ENCODE measurements around the gene DPYSL4. TPM values are rescaled to one million over a fixed set of nuclear protein-coding genes. Genes with fewer than 3 reads are reported as not detected.

Gene DPYSL4
- total RNA-seq, 1 experiment from 2014 or later = not detected

GRCh38 chr10:132242103-132242840, 55.5 kb downstream of the DPYSL4 start:
- H3K36me3 ChIP-seq (ENCODE audit: insufficient read depth, low read length) = no peaks in the 10 kb centered on the region
- H3K27ac ChIP-seq (ENCODE audit: low read length) = no peak overlapping the region
- H3K9ac ChIP-seq (ENCODE audit: low read length) = no peak overlapping the region
- no peaks in the 10 kb centered on the region for H3K79me2 ChIP-seq (ENCODE audit: low read length)
- H3K27me3 ChIP-seq (ENCODE audit: low read length) = no peaks in the 10 kb centered on the region
- H3K4me3 ChIP-seq (ENCODE audit: low read length) = no peak overlapping the region
- H3K4me1 ChIP-seq (ENCODE audit: low read length) = no peaks in the 10 kb centered on the region
- no peak overlapping the region for H2AFZ ChIP-seq (ENCODE audit: low read length)
- DNase-seq = no peak
- no peaks in the 10 kb centered on the region for H4K20me1 ChIP-seq (ENCODE audit: insufficient read depth, low read depth, low read length)
- H3K9me3 ChIP-seq (ENCODE audit: low read length) = no peaks in the 10 kb centered on the region
- H3K9me2 ChIP-seq (replicated peaks; ENCODE audit: insufficient read depth, low read length) = no peaks in the 10 kb centered on the region
- no peak overlapping the region for H3K4me2 ChIP-seq (ENCODE audit: low read depth, low read length, poor library complexity, severe bottlenecking)

- Histone ChIP-seq H3K27ac (ENCODE audit: low read length) (no peak overlapping the region), H3K27me3 (ENCODE audit: low read length) (no peaks in the 10 kb centered on the region), H3K9me3 (ENCODE audit: low read length) (no peaks in the 10 kb centered on the region), H3K4me1 (ENCODE audit: low read length) (no peaks in the 10 kb centered on the region), H2AFZ (ENCODE audit: low read length) (no peak overlapping the region), H4K20me1 (ENCODE audit: insufficient read depth, low read depth, low read length) (no peaks in the 10 kb centered on the region), H3K4me3 (ENCODE audit: low read length) (no peak overlapping the region), H3K36me3 (ENCODE audit: insufficient read depth, low read length) (no peaks in the 10 kb centered on the region), H3K4me2 (ENCODE audit: low read depth, low read length, poor library complexity, severe bottlenecking) (no peak overlapping the region), H3K79me2 (ENCODE audit: low read length) (no peaks in the 10 kb centered on the region), H3K9me2 (replicated peaks; ENCODE audit: insufficient read depth, low read length) (no peaks in the 10 kb centered on the region), H3K9ac (ENCODE audit: low read length) (no peak overlapping the region)
- DNase-seq = no peak
Measured at GRCh38 chr10:132243141-132243540, 56.4 kb downstream of the DPYSL4 start.

- H3K27ac ChIP-seq (ENCODE audit: low read length) = no peak overlapping the region
- H3K79me2 ChIP-seq (ENCODE audit: low read length) = no peaks in the 10 kb centered on the region
- H3K9ac ChIP-seq (ENCODE audit: low read length) = no peak overlapping the region
- H2AFZ ChIP-seq (ENCODE audit: low read length) = no peak overlapping the region
- H3K4me2 ChIP-seq (ENCODE audit: low read depth, low read length, poor library complexity, severe bottlenecking) = no peak overlapping the region
- no peaks in the 10 kb centered on the region for H3K36me3 ChIP-seq (ENCODE audit: insufficient read depth, low read length)
- H3K9me2 ChIP-seq (replicated peaks; ENCODE audit: insufficient read depth, low read length) = no peaks in the 10 kb centered on the region
- H4K20me1 ChIP-seq (ENCODE audit: insufficient read depth, low read depth, low read length) = no peaks in the 10 kb centered on the region
- no peaks in the 10 kb centered on the region for H3K9me3 ChIP-seq (ENCODE audit: low read length)
- peaks cover 1% of the 10 kb centered on the region for H3K4me1 ChIP-seq (ENCODE audit: low read length)
- no peak overlapping the region for H3K4me3 ChIP-seq (ENCODE audit: low read length)
- H3K27me3 ChIP-seq (ENCODE audit: low read length) = no peaks in the 10 kb centered on the region
- no peak for DNase-seq
Measured at GRCh38 chr10:132243626-132244025, 56.9 kb downstream of the DPYSL4 start.

GRCh38 chr10:132245056-132245455, 58.3 kb downstream of the DPYSL4 start:
- Histone ChIP-seq H3K9me2 (replicated peaks; ENCODE audit: insufficient read depth, low read length) (no peaks in the 10 kb centered on the region), H3K4me1 (ENCODE audit: low read length) (peaks cover 3% of the 10 kb centered on the region), H3K79me2 (ENCODE audit: low read length) (no peaks in the 10 kb centered on the region), H3K4me2 (ENCODE audit: low read depth, low read length, poor library complexity, severe bottlenecking) (no peak overlapping the region), H4K20me1 (ENCODE audit: insufficient read depth, low read depth, low read length) (no peaks in the 10 kb centered on the region), H3K4me3 (ENCODE audit: low read length) (no peak overlapping the region), H2AFZ (ENCODE audit: low read length) (no peak overlapping the region), H3K9ac (ENCODE audit: low read length) (no peak overlapping the region), H3K27me3 (ENCODE audit: low read length) (no peaks in the 10 kb centered on the region), H3K36me3 (ENCODE audit: insufficient read depth, low read length) (no peaks in the 10 kb centered on the region), H3K27ac (ENCODE audit: low read length) (no peak overlapping the region), H3K9me3 (ENCODE audit: low read length) (no peaks in the 10 kb centered on the region)
- no peak for DNase-seq

- Histone ChIP-seq H3K27ac (ENCODE audit: low read length) (no peak overlapping the region), H4K20me1 (ENCODE audit: insufficient read depth, low read depth, low read length) (no peaks in the 10 kb centered on the region), H3K4me3 (ENCODE audit: low read length) (no peak overlapping the region), H3K27me3 (ENCODE audit: low read length) (no peaks in the 10 kb centered on the region), H3K36me3 (ENCODE audit: insufficient read depth, low read length) (no peaks in the 10 kb centered on the region), H3K4me1 (ENCODE audit: low read length) (peaks cover 3% of the 10 kb centered on the region), H3K9me2 (replicated peaks; ENCODE audit: insufficient read depth, low read length) (no peaks in the 10 kb centered on the region), H3K9ac (ENCODE audit: low read length) (no peak overlapping the region), H3K4me2 (ENCODE audit: low read depth, low read length, poor library complexity, severe bottlenecking) (no peak overlapping the region), H2AFZ (ENCODE audit: low read length) (no peak overlapping the region), H3K79me2 (ENCODE audit: low read length) (no peaks in the 10 kb centered on the region), H3K9me3 (ENCODE audit: low read length) (no peaks in the 10 kb centered on the region)
- DNase-seq = no peak
Measured at GRCh38 chr10:132246296-132246695, 59.5 kb downstream of the DPYSL4 start.

- peaks cover 3% of the 10 kb centered on the region for H3K4me1 ChIP-seq (ENCODE audit: low read length)
- H3K79me2 ChIP-seq (ENCODE audit: low read length) = no peaks in the 10 kb centered on the region
- no peak for DNase-seq
- H3K9ac ChIP-seq (ENCODE audit: low read length) = no peak overlapping the region
- H3K9me2 ChIP-seq (replicated peaks; ENCODE audit: insufficient read depth, low read length) = no peaks in the 10 kb centered on the region
- H3K9me3 ChIP-seq (ENCODE audit: low read length) = no peaks in the 10 kb centered on the region
- H3K36me3 ChIP-seq (ENCODE audit: insufficient read depth, low read length) = no peaks in the 10 kb centered on the region
- no peak overlapping the region for H3K27ac ChIP-seq (ENCODE audit: low read length)
- H3K4me3 ChIP-seq (ENCODE audit: low read length) = no peak overlapping the region
- no peaks in the 10 kb centered on the region for H3K27me3 ChIP-seq (ENCODE audit: low read length)
- H3K4me2 ChIP-seq (ENCODE audit: low read depth, low read length, poor library complexity, severe bottlenecking) = no peak overlapping the region
- H2AFZ ChIP-seq (ENCODE audit: low read length) = no peak overlapping the region
- no peaks in the 10 kb centered on the region for H4K20me1 ChIP-seq (ENCODE audit: insufficient read depth, low read depth, low read length)
Measured at GRCh38 chr10:132247943-132248342, 61.2 kb downstream of the DPYSL4 start.

- Histone ChIP-seq H4K20me1 (ENCODE audit: insufficient read depth, low read depth, low read length) (no peaks in the 10 kb centered on the region), H3K4me1 (ENCODE audit: low read length) (peaks cover 3% of the 10 kb centered on the region), H3K9me2 (replicated peaks; ENCODE audit: insufficient read depth, low read length) (no peaks in the 10 kb centered on the region), H3K9ac (ENCODE audit: low read length) (peak overlapping the region; percentile 33), H3K79me2 (ENCODE audit: low read length) (no peaks in the 10 kb centered on the region), H3K4me2 (ENCODE audit: low read depth, low read length, poor library complexity, severe bottlenecking) (peak overlapping the region; percentile 48), H2AFZ (ENCODE audit: low read length) (peak overlapping the region; percentile 65; the same call in 1 of the 2 replicates), H3K4me3 (ENCODE audit: low read length) (peak overlapping the region; percentile 44; the same call in 1 of the 2 replicates), H3K9me3 (ENCODE audit: low read length) (no peaks in the 10 kb centered on the region), H3K36me3 (ENCODE audit: insufficient read depth, low read length) (no peaks in the 10 kb centered on the region), H3K27ac (ENCODE audit: low read length) (no peak overlapping the region), H3K27me3 (ENCODE audit: low read length) (no peaks in the 10 kb centered on the region)
- DNase-seq = peak; percentile 82
Measured at GRCh38 chr10:132248455-132249225, 61.9 kb downstream of the DPYSL4 start.

GRCh38 chr10:132249226-132249724, 62.5 kb downstream of the DPYSL4 start:
- no peaks in the 10 kb centered on the region for H3K9me3 ChIP-seq (ENCODE audit: low read length)
- H3K79me2 ChIP-seq (ENCODE audit: low read length) = no peaks in the 10 kb centered on the region
- H3K4me2 ChIP-seq (ENCODE audit: low read depth, low read length, poor library complexity, severe bottlenecking) = no peak overlapping the region
- no peak overlapping the region for H2AFZ ChIP-seq (ENCODE audit: low read length)
- no peak for DNase-seq
- peaks cover 3% of the 10 kb centered on the region for H3K4me1 ChIP-seq (ENCODE audit: low read length)
- H4K20me1 ChIP-seq (ENCODE audit: insufficient read depth, low read depth, low read length) = no peaks in the 10 kb centered on the region
- H3K36me3 ChIP-seq (ENCODE audit: insufficient read depth, low read length) = no peaks in the 10 kb centered on the region
- H3K9me2 ChIP-seq (replicated peaks; ENCODE audit: insufficient read depth, low read length) = no peaks in the 10 kb centered on the region
- no peak overlapping the region for H3K27ac ChIP-seq (ENCODE audit: low read length)
- H3K4me3 ChIP-seq (ENCODE audit: low read length) = no peak overlapping the region
- H3K9ac ChIP-seq (ENCODE audit: low read length) = no peak overlapping the region
- H3K27me3 ChIP-seq (ENCODE audit: low read length) = no peaks in the 10 kb centered on the region
